Adrenal gland (tissue), 12 donors: Measurements from ENCODE around the gene C8A. TPM values are rescaled to one million over a fixed set of nuclear protein-coding genes. Genes with fewer than 3 reads are reported as not detected.

Source experiments
- DNase-seq, 7 donors: peaks; one replicate each; pipeline ENCODE4 v3.0.0-alpha.2; 2019 to 2020
- H3K27ac ChIP-seq, 5 donors: fragments of 200-600 bp; sonication (generic) in 4 of 5; 1 replicate in 3 of 5; 2 replicates in 2 of 5; pipeline versions ENCODE4 v1.5.1 to v1.8.0; 2016 to 2020; ENCODE audit warnings: mild to moderate bottlenecking in 1 of 5
- H3K27me3 ChIP-seq: fragments of 200-600 bp; 2 replicates; pipeline ENCODE4 v1.8.0; 2021
- H3K36me3 ChIP-seq, 2 donors: fragments of 200-600 bp; replicated peaks in 1 of 2; 1 replicate in 1 of 2; 2 replicates in 1 of 2; pipeline versions ENCODE4 v1.5.1 to v1.8.0; 2018 to 2022
- H3K4me1 ChIP-seq, 2 donors: fragments of 200-600 bp; replicated peaks in 1 of 2; 1 replicate in 1 of 2; 2 replicates in 1 of 2; pipeline versions ENCODE4 v1.5.1 to v1.8.0; 2018 to 2021
- H3K4me3 ChIP-seq, 4 donors: fragments of 200-600 bp; sonication (generic) in 3 of 4; one replicate each; pipeline ENCODE4 v1.5.1; 2016 to 2018
- H3K9me3 ChIP-seq, 3 donors: fragments of 200-600 bp; sonication (generic) in 1 of 3; replicated peaks in 1 of 3; 1 replicate in 2 of 3; 2 replicates in 1 of 3; pipeline versions ENCODE4 v1.5.1 to v1.8.0; 2016 to 2021
- CTCF ChIP-seq, 6 experiments: fragments of 450-650 bp in 4 of 6; fragments of 200-600 bp in 2 of 6; sonication (generic) in 1 of 6; IDR thresholded peaks; 1 replicate in 5 of 6; 2 replicates in 1 of 6; pipeline versions ENCODE4 v1.5.1 to v1.8.0; 2016 to 2021; ENCODE audit warnings: antibody characterized with exemption in 6 of 6, mild to moderate bottlenecking in 2 of 6, moderate library complexity in 1 of 6
- POLR2A ChIP-seq, 2 donors: fragments of 450-650 bp; IDR thresholded peaks; one replicate each; pipeline ENCODE4 v1.6.1; 2017; ENCODE audit warnings: antibody characterized with exemption in 2 of 2, mild to moderate bottlenecking in 2 of 2, moderate library complexity in 1 of 2
- WGBS, 4 donors: extraction: QIAGEN DNeasy Blood & Tissue Kit in 2 of 4; methylation state at CpG; one replicate each; pipeline versions ENCODE4 v1.1.5 to v1.1.7; 2013 to 2017; 5-methylcytosine and 5-hydroxymethylcytosine counted together
- intact Hi-C, 2 donors: fragments of 100-400 bp; cut with DNase I; formaldehyde crosslinking; loops; one replicate each; pipeline versions ENCODE4 v1.14.1 to v1.15.0; 2022 to 2023
- polyA plus RNA-seq, 3 donors: library from polyadenylated mRNA; stranded (reverse); fragments of 200-250 nt in 2 of 3; fragments of 350-450 nt in 1 of 3; fragmentation: Illumina TruSeq in 1 of 3; extraction: RNeasy Lipid Tissue Mini Kit (QIAGEN cat#74804) in 1 of 3; gene quantifications; one replicate each; pipeline ENCODE4 v1.2.3, GENCODE V29; 2013 to 2014
- total RNA-seq, 9 donors: library from RNA; depleted of rRNA in 4 of 9; stranded (reverse); fragments of >200 nt in 4 of 9; fragments of 120-200 nt in 1 of 9; fragmentation: NEBNext Ultra II Directional in 1 of 9; extraction: Animal tissue kit (Norgen Biotek cat#: 25700) in 1 of 9; gene quantifications; one replicate each; pipeline versions ENCODE4 v1.1.0 to v1.2.4, GENCODE V29; 2013 to 2023
- donor health status: healthy with polysubstance abuse.
- donor health status: Bipolar disorder and iron deficiency.
- donor health status: DM: yes; HTN: yes; CAD: no.
- donor health status: DM: no; HTN: no; CAD: no.
- donor health status: DM: no; HTN: no; CAD: no.
- donor health status: DM: yes; HTN: yes; CAD: no.

The C8A gene
- total and polyA plus RNA-seq, 12 donors = 0.07 TPM; not detected in 10

GRCh38 chr1:56844545-56845136, 10.0 kb upstream of the C8A start:
- 49 to 59% (median 55%) methylated on average over 9 of the region's 9 CpGs for WGBS, 4 donors
- peaks cover 3% of the 10 kb centered on the region for H3K27me3 ChIP-seq
- no peak for DNase-seq
- H3K4me1 ChIP-seq = no peaks in the 10 kb centered on the region
- no peaks in the 10 kb centered on the region for H3K9me3 ChIP-seq
- intact Hi-C loops = no loop called here
- H3K36me3 ChIP-seq = no peaks in the 10 kb centered on the region
- H3K4me3 ChIP-seq = no peak overlapping the region
- TF ChIP-seq CTCF (IDR thresholded peaks at IDR 0.05) (no peak), POLR2A (IDR thresholded peaks at IDR 0.05) (no peak)
- no peak overlapping the region for H3K27ac ChIP-seq

GRCh38 chr1:56845343-56845742, 9.3 kb upstream of the C8A start:
- H3K9me3 ChIP-seq = no peaks in the 10 kb centered on the region
- intact Hi-C loops = no loop called here
- DNase-seq = no peak
- H3K4me1 ChIP-seq = no peaks in the 10 kb centered on the region
- no peaks in the 10 kb centered on the region for H3K27me3 ChIP-seq
- TF ChIP-seq CTCF (IDR thresholded peaks at IDR 0.05) (no peak), POLR2A (IDR thresholded peaks at IDR 0.05) (no peak)
- WGBS, 4 donors = 55 to 78% (median 69%) methylated on average over 2 to 3 of the region's 3 CpGs
- H3K36me3 ChIP-seq = no peaks in the 10 kb centered on the region
- H3K27ac ChIP-seq = no peak overlapping the region
- no peak overlapping the region for H3K4me3 ChIP-seq

- intact Hi-C loops = no loop called here
- no peak overlapping the region for H3K4me3 ChIP-seq
- no peaks in the 10 kb centered on the region for H3K4me1 ChIP-seq
- WGBS, 4 donors = 61 to 74% (median 65%) methylated on average over 7 of the region's 7 CpGs
- TF ChIP-seq CTCF (IDR thresholded peaks at IDR 0.05) (no peak), POLR2A (IDR thresholded peaks at IDR 0.05) (no peak)
- no peaks in the 10 kb centered on the region for H3K27me3 ChIP-seq
- no peak overlapping the region for H3K27ac ChIP-seq
- no peaks in the 10 kb centered on the region for H3K9me3 ChIP-seq
- no peaks in the 10 kb centered on the region for H3K36me3 ChIP-seq
- DNase-seq = no peak
Measured at GRCh38 chr1:56849750-56850149, 4.8 kb upstream of the C8A start.

GRCh38 chr1:56850411-56850810, 4.2 kb upstream of the C8A start:
- H3K4me1 ChIP-seq = no peaks in the 10 kb centered on the region
- intact Hi-C loops = no loop called here

More at GRCh38 chr1:56850411-56850810, 4.2 kb upstream of the C8A start:
- Histone ChIP-seq H3K27ac (no peak overlapping the region), H3K36me3 (no peaks in the 10 kb centered on the region), H3K9me3 (no peaks in the 10 kb centered on the region), H3K27me3 (no peaks in the 10 kb centered on the region), H3K4me3 (no peak overlapping the region)
- DNase-seq = no peak
- 80 to 96% (median 84%) methylated on average over 2 of the region's 2 CpGs for WGBS, 4 donors
- TF ChIP-seq CTCF (IDR thresholded peaks at IDR 0.05) = no peak
- no peak for TF ChIP-seq POLR2A (IDR thresholded peaks at IDR 0.05)
